ENCODE data around the gene SLC34A3.

The SLC34A3 gene

DNA sequence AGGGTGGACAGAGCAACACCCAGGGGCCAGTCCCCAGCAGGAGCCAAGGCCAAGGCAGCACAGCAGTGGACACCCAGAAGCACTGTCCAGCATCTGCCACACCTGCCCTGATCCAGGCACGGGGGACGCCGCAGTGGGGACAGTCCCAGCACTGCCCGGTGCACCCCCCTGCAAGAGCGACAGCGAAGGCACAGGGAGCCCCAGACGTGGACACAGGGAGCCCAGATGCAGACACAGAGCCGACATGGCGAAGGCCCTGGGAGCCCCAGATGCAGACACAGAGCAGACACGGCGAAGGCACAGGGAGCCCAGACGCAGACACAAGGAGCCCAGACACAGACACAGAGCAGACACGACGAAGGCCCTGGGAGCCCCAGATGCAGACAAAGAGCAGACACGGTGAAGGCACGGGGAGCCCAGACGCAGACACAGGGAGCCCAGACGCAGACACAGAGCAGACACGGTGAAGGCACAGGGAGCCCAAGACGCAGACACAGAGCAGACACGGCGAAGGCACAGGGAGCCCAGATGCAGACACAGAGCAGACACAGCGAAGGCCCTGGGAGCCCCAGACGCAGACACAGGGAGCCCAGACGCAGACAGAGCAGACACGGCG, 46.6 kb upstream of the SLC34A3 start:
- H3K4me1 ChIP-seq (ENCODE audit: low read length): peaks cover 11% of the 10 kb centered on the region
- H3K79me2 ChIP-seq (ENCODE audit: low read length): peaks cover 38% of the 10 kb centered on the region
- no peaks in the 10 kb centered on the region for H3K36me3 ChIP-seq (replicated peaks; ENCODE audit: insufficient read depth, low read length)
- TF ChIP-seq EZH2 (optimal IDR thresholded peaks at IDR 0.05; ENCODE audit: low read depth, low read length) (no peak), EZH2phosphoT487 (IDR thresholded peaks at IDR 0.05; ENCODE audit: low read length) (no peak)
- TF ChIP-seq, protein P1, sequence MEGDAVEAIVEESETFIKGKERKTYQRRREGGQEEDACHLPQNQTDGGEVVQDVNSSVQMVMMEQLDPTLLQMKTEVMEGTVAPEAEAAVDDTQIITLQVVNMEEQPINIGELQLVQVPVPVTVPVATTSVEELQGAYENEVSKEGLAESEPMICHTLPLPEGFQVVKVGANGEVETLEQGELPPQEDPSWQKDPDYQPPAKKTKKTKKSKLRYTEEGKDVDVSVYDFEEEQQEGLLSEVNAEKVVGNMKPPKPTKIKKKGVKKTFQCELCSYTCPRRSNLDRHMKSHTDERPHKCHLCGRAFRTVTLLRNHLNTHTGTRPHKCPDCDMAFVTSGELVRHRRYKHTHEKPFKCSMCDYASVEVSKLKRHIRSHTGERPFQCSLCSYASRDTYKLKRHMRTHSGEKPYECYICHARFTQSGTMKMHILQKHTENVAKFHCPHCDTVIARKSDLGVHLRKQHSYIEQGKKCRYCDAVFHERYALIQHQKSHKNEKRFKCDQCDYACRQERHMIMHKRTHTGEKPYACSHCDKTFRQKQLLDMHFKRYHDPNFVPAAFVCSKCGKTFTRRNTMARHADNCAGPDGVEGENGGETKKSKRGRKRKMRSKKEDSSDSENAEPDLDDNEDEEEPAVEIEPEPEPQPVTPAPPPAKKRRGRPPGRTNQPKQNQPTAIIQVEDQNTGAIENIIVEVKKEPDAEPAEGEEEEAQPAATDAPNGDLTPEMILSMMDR (IDR thresholded peaks at IDR 0.05; ENCODE audit: low read length): no peak
- H3K27ac ChIP-seq (ENCODE audit: low read length): no peak overlapping the region
- no peak overlapping the region for H2AFZ ChIP-seq (ENCODE audit: low read length)
- no peaks in the 10 kb centered on the region for H3K27me3 ChIP-seq (replicated peaks; ENCODE audit: insufficient read depth, low read length)
- H3K4me2 ChIP-seq (ENCODE audit: low read depth, low read length): no peak overlapping the region
- no peak overlapping the region for H3K4me3 ChIP-seq (ENCODE audit: low read length)
- no peak overlapping the region for H3K9ac ChIP-seq (ENCODE audit: low read length)
- peaks cover 5% of the 10 kb centered on the region for H3F3A ChIP-seq (ENCODE audit: insufficient read depth, low read length)
- H3K9me3 ChIP-seq (replicated peaks; ENCODE audit: insufficient read depth, low read length): no peaks in the 10 kb centered on the region
- H3K9me2 ChIP-seq (replicated peaks; ENCODE audit: insufficient read depth, low read length): no peaks in the 10 kb centered on the region
- DNase-seq: no peak
- no peaks in the 10 kb centered on the region for H4K20me1 ChIP-seq (ENCODE audit: insufficient read depth, low read length)

DNA sequence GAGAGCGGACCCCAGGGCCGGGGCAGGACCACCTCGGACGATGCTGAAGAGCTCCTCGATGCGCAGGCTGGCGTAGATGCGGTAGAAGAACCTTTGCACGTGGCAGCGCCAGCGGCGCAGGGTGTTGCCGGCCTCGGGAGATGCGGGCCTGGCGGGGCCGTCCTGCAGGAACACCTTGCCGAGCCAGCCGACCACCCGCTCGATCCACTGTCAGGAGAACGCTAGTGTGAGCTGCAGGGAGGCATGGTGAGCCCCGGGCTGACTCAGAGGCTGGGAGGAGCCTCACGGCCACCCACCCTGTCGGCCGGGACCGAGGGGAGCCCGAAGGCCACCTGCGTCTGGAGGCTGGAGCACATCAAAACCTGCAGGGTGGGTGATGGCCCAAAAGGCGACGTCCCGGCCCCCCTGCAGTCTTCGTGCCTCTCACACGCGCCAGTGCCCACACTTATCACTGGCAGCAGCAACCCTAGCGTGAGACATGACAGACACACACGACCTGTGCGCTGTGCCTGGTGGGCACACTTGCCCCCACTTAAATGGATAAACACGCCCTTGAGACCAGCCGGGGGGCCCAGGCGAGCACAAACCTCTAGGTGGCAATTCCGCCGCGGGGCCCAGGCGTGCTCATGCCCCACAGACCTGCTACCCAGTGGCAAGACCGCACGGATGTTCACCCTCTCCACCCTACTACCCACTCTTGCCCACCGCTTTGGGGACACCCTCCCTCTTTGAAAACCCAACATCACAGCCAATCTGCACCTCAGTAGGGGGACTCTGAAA, 45.6 kb upstream of the SLC34A3 start:
- Histone ChIP-seq H3K9ac (ENCODE audit: low read length) (no peak overlapping the region), H2AFZ (ENCODE audit: low read length) (no peak overlapping the region), H3F3A (ENCODE audit: insufficient read depth, low read length) (peaks cover 15% of the 10 kb centered on the region), H3K79me2 (ENCODE audit: low read length) (peaks cover 48% of the 10 kb centered on the region), H3K9me2 (replicated peaks; ENCODE audit: insufficient read depth, low read length) (no peaks in the 10 kb centered on the region), H3K36me3 (replicated peaks; ENCODE audit: insufficient read depth, low read length) (no peaks in the 10 kb centered on the region), H3K4me1 (ENCODE audit: low read length) (peaks cover 16% of the 10 kb centered on the region), H3K9me3 (replicated peaks; ENCODE audit: insufficient read depth, low read length) (no peaks in the 10 kb centered on the region), H3K4me2 (ENCODE audit: low read depth, low read length) (no peak overlapping the region), H4K20me1 (ENCODE audit: insufficient read depth, low read length) (no peaks in the 10 kb centered on the region), H3K27me3 (replicated peaks; ENCODE audit: insufficient read depth, low read length) (no peaks in the 10 kb centered on the region), H3K27ac (ENCODE audit: low read length) (no peak overlapping the region), H3K4me3 (ENCODE audit: low read length) (no peak overlapping the region)
- TF ChIP-seq EZH2phosphoT487 (IDR thresholded peaks at IDR 0.05; ENCODE audit: low read length): no peak
- no peak for DNase-seq

DNA sequence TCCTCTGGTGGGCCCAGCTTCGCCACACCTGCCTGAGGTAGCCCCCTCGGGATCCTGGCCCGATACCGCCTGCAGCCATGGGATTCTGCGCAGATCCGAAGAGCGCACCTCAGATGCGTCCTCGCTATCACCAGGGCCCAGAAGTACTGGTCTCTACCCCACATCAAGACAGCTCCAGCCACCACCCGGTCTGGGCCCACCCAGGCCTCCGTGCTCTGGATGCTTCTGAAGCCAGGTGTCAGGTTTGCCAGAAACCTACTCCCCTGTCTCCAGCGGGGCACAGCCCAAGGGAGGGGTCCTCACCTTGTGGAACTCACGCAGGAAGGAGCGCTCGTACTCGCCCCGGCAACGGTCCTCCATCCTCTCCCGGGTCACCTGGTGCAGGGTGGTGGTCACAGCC, 44.8 kb upstream of the SLC34A3 start:
- DNase-seq: no peak
- no peak overlapping the region for H3K4me2 ChIP-seq (ENCODE audit: low read depth, low read length)
- TF ChIP-seq EZH2 (optimal IDR thresholded peaks at IDR 0.05; ENCODE audit: low read depth, low read length) (no peak), EZH2phosphoT487 (IDR thresholded peaks at IDR 0.05; ENCODE audit: low read length) (no peak)
- TF ChIP-seq, protein P1 (IDR thresholded peaks at IDR 0.05; ENCODE audit: low read length): no peak

DNA sequence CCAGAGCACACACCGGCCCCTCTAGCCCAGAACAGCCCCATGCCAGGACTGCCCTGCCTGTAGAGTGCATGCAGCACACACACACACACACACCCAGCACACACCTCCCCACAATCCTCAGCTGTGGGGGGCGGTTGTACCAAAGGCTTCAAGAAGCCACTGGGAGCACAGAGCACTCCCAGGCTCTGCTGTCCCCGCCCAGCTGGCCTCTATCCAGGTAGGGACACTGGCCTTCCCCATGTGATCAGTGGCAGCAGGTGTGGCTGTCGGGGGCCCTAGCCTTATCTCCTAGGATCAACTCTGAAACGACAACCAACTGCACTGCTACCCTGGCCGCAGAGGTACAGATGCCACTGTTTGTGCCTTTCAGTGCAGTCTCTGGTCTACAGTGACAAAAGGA, 44.3 kb upstream of the SLC34A3 start:
- no peak overlapping the region for H3K4me3 ChIP-seq (ENCODE audit: low read length)
- H3K4me1 ChIP-seq (ENCODE audit: low read length): peaks cover 17% of the 10 kb centered on the region
- H3K36me3 ChIP-seq (replicated peaks; ENCODE audit: insufficient read depth, low read length): no peaks in the 10 kb centered on the region
- H3K4me2 ChIP-seq (ENCODE audit: low read depth, low read length): no peak overlapping the region
- no peaks in the 10 kb centered on the region for H3K9me3 ChIP-seq (replicated peaks; ENCODE audit: insufficient read depth, low read length)
- no peak overlapping the region for H3K9ac ChIP-seq (ENCODE audit: low read length)
- TF ChIP-seq, protein P1 (IDR thresholded peaks at IDR 0.05; ENCODE audit: low read length): no peak
- TF ChIP-seq EZH2 (optimal IDR thresholded peaks at IDR 0.05; ENCODE audit: low read depth, low read length) (no peak), EZH2phosphoT487 (IDR thresholded peaks at IDR 0.05; ENCODE audit: low read length) (no peak)
- H2AFZ ChIP-seq (ENCODE audit: low read length): no peak overlapping the region
- no peak overlapping the region for H3K27ac ChIP-seq (ENCODE audit: low read length)
- peaks cover 59% of the 10 kb centered on the region for H3K79me2 ChIP-seq (ENCODE audit: low read length)
- H3K27me3 ChIP-seq (replicated peaks; ENCODE audit: insufficient read depth, low read length): no peaks in the 10 kb centered on the region
- H3F3A ChIP-seq (ENCODE audit: insufficient read depth, low read length): peaks cover 19% of the 10 kb centered on the region
- no peak for DNase-seq
- H4K20me1 ChIP-seq (ENCODE audit: insufficient read depth, low read length): no peaks in the 10 kb centered on the region
- H3K9me2 ChIP-seq (replicated peaks; ENCODE audit: insufficient read depth, low read length): no peaks in the 10 kb centered on the region

More for the DNA sequence above, 44.8 kb upstream of the SLC34A3 start:
- Histone ChIP-seq H4K20me1 (ENCODE audit: insufficient read depth, low read length) (no peaks in the 10 kb centered on the region), H3K9me3 (replicated peaks; ENCODE audit: insufficient read depth, low read length) (no peaks in the 10 kb centered on the region), H2AFZ (ENCODE audit: low read length) (no peak overlapping the region), H3K27ac (ENCODE audit: low read length) (no peak overlapping the region), H3K36me3 (replicated peaks; ENCODE audit: insufficient read depth, low read length) (no peaks in the 10 kb centered on the region), H3K4me3 (ENCODE audit: low read length) (no peak overlapping the region), H3K9ac (ENCODE audit: low read length) (no peak overlapping the region), H3K4me1 (ENCODE audit: low read length) (peaks cover 17% of the 10 kb centered on the region), H3F3A (ENCODE audit: insufficient read depth, low read length) (peaks cover 16% of the 10 kb centered on the region), H3K27me3 (replicated peaks; ENCODE audit: insufficient read depth, low read length) (no peaks in the 10 kb centered on the region), H3K79me2 (ENCODE audit: low read length) (peaks cover 56% of the 10 kb centered on the region), H3K9me2 (replicated peaks; ENCODE audit: insufficient read depth, low read length) (no peaks in the 10 kb centered on the region)

Measured in MM.1S (cell line).